IMR-90 (cell line): Measurements from ENCODE around the gene PIP4K2A. TPM values are rescaled to one million over a fixed set of nuclear protein-coding genes. Genes with fewer than 3 reads are reported as not detected.

Experiments used
- ATAC-seq: fragments of 200-7000 bp; cut with Tn5 transposase; 2 replicates; pipeline ENCODE4 v1.9.1; 2020; ENCODE audit warnings: low read depth, mild to moderate bottlenecking, moderate library complexity
- BruUV-seq: library from RNA; stranded (reverse); fragments of 400-500 nt; replicated peaks from 2 replicates; lab custom pipeline; 2021; lab: Mats Ljungman, UMichigan
- CTCF ChIA-PET: fragments of 300-600 bp; formaldehyde crosslinking; extraction: SDS; loops from one replicate; lab custom pipeline; 2021; ENCODE audit warnings: antibody characterized with exemption; lab: Yijun Ruan, JAX
- POLR2A ChIA-PET: fragments of 300-600 bp; sonication (Branson Sonifier 250); formaldehyde crosslinking; loops from one replicate; lab custom pipeline; 2022; ENCODE audit warnings: antibody characterized with exemption; ENCODE audit not compliant: unreplicated experiment; lab: Charles Lee
- DNase-seq: peaks from one replicate; pipeline ENCODE4 v3.0.0; 2013
- H2AFZ ChIP-seq: replicated peaks from 2 replicates; pipeline ENCODE3; 2013; ENCODE audit warnings: low read length, mild to moderate bottlenecking; ENCODE audit not compliant: poor library complexity
- H2AK5ac ChIP-seq: 2 replicates; pipeline ENCODE4 v1.6.1; 2013; ENCODE audit warnings: low read depth, low read length, inconsistent platforms
- H2AK9ac ChIP-seq: replicated peaks from 2 replicates; pipeline ENCODE3; 2013; ENCODE audit warnings: mild to moderate bottlenecking, low read depth, low read length, moderate library complexity; ENCODE audit not compliant: poor library complexity
- H2BK120ac ChIP-seq: 2 replicates; pipeline ENCODE4 v1.6.1; 2013; ENCODE audit warnings: low read depth, low read length, inconsistent platforms
- H2BK15ac ChIP-seq: 3 replicates; pipeline ENCODE4 v1.6.1; 2013; ENCODE audit warnings: low read depth, low read length, inconsistent platforms
- H2BK20ac ChIP-seq: 2 replicates; pipeline ENCODE4 v1.6.1; 2013; ENCODE audit warnings: low read depth, mild to moderate bottlenecking, inconsistent platforms, low read length, moderate library complexity
- H2BK5ac ChIP-seq: 2 replicates; pipeline ENCODE4 v1.6.1; 2013; ENCODE audit warnings: mild to moderate bottlenecking, low read depth, low read length, inconsistent platforms; ENCODE audit not compliant: poor library complexity, severe bottlenecking
- H3K14ac ChIP-seq: replicated peaks from 2 replicates; pipeline ENCODE4 v1.6.1; 2013; ENCODE audit warnings: low read depth, low read length, inconsistent platforms
- H3K18ac ChIP-seq: 2 replicates; pipeline ENCODE4 v1.6.1; 2013; ENCODE audit warnings: low read depth, low read length, control low read depth
- H3K23ac ChIP-seq: 2 replicates; pipeline ENCODE4 v1.6.1; 2013; ENCODE audit warnings: low read depth, low read length, inconsistent platforms
- H3K27ac ChIP-seq: 2 replicates; pipeline ENCODE4 v1.5.1; 2013; ENCODE audit warnings: mild to moderate bottlenecking, control low read depth, low read length; ENCODE audit not compliant: insufficient read depth
- H3K27me3 ChIP-seq: 2 replicates; pipeline ENCODE4 v1.6.1; 2013; ENCODE audit warnings: low read length; ENCODE audit not compliant: control insufficient read depth, insufficient read depth
- H3K36me3 ChIP-seq: 2 replicates; pipeline ENCODE4 v1.6.1; 2013; ENCODE audit warnings: low read length, mixed read lengths; ENCODE audit not compliant: control insufficient read depth, insufficient read depth
- H3K4ac ChIP-seq: 2 replicates; pipeline ENCODE4 v1.6.1; 2013; ENCODE audit warnings: low read depth, low read length, inconsistent platforms
- H3K4me1 ChIP-seq: 2 replicates; pipeline ENCODE4 v1.6.1; 2013; ENCODE audit warnings: low read length, mixed read lengths; ENCODE audit not compliant: control insufficient read depth, insufficient read depth
- H3K4me2 ChIP-seq: 2 replicates; pipeline ENCODE4 v1.6.1; 2013; ENCODE audit warnings: low read depth, mild to moderate bottlenecking, control low read depth, low read length, moderate library complexity
- H3K4me3 ChIP-seq: 2 replicates; pipeline ENCODE4 v1.5.1; 2013; ENCODE audit warnings: low read depth, mild to moderate bottlenecking, control low read depth, low read length, moderate library complexity; ENCODE audit not compliant: insufficient read depth
- H3K56ac ChIP-seq: 2 replicates; pipeline ENCODE4 v1.6.1; 2013; ENCODE audit warnings: low read length, inconsistent platforms; ENCODE audit not compliant: insufficient read depth; ENCODE audit errors: extremely low read depth
- H3K79me1 ChIP-seq, 2 experiments: 2 replicates each; pipeline ENCODE4 v1.6.1; 2013; ENCODE audit warnings: low read length in 2 of 2, inconsistent platforms in 1 of 2, low read depth in 1 of 2
- H3K9ac ChIP-seq: 2 replicates; pipeline ENCODE4 v1.6.1; 2013; ENCODE audit warnings: low read depth, low read length, control low read depth
- H3K9me1 ChIP-seq: 2 replicates; pipeline ENCODE4 v1.6.1; 2013; ENCODE audit warnings: low read length, inconsistent platforms; ENCODE audit not compliant: insufficient read depth
- H3K9me3 ChIP-seq: 2 replicates; pipeline ENCODE4 v1.6.1; 2013; ENCODE audit warnings: low read length; ENCODE audit not compliant: control insufficient read depth, insufficient read depth
- H4K20me1 ChIP-seq: 2 replicates; pipeline ENCODE4 v1.6.1; 2013; ENCODE audit warnings: low read length, inconsistent platforms; ENCODE audit not compliant: insufficient read depth
- H4K5ac ChIP-seq: 2 replicates; pipeline ENCODE4 v1.6.1; 2013; ENCODE audit warnings: mild to moderate bottlenecking, low read depth, low read length, control low read depth
- H4K8ac ChIP-seq, 2 experiments: 2 replicates each; pipeline ENCODE4 v1.6.1; 2013; ENCODE audit warnings: low read depth in 2 of 2, low read length in 2 of 2, control low read depth in 1 of 2, inconsistent platforms in 1 of 2
- H4K91ac ChIP-seq: 2 replicates; pipeline ENCODE4 v1.6.1; 2013; ENCODE audit warnings: low read depth, low read length, inconsistent platforms; ENCODE audit not compliant: insufficient read depth
- CEBPB ChIP-seq: IDR thresholded peaks from 2 replicates; pipeline ENCODE4 v1.6.1; 2012; ENCODE audit warnings: low read depth, low read length, improper control_type of control experiment
- MXI1 ChIP-seq: IDR thresholded peaks from 2 replicates; pipeline ENCODE4 v1.6.1; 2012; ENCODE audit warnings: low read depth, mild to moderate bottlenecking, low read length, moderate library complexity, borderline replicate concordance
- WGBS, 2 experiments: methylation state at CpG; one replicate each; pipeline versions ENCODE4 v1.1.5 to v1.1.7; 2013; ENCODE audit warnings: missing lambda C conversion rate in 2 of 2; ENCODE audit not compliant: insufficient read length in 1 of 2; ENCODE audit errors: extremely low coverage in 2 of 2; 5-methylcytosine and 5-hydroxymethylcytosine counted together
- dilution Hi-C: fragments of 300-500 bp; cut with HindIII; formaldehyde crosslinking; loops from one replicate; pipeline ENCODE4 v1.14.3; 2018; ENCODE audit warnings: low sequenced_read_pairs; ENCODE audit not compliant: unreplicated experiment
- in situ Hi-C: fragments of 300-500 bp; cut with MboI; formaldehyde crosslinking; loops from 3 replicates; pipeline ENCODE4 v1.14.3; 2019; ENCODE audit warnings: low sequenced_read_pairs, inconsistent platforms, mixed read lengths
- intact Hi-C: fragments of 100-400 bp; cut with micrococcal nuclease; formaldehyde crosslinking; loops from 2 replicates; pipeline ENCODE4 v1.10.0; 2022
- polyA plus RNA-seq, 3 experiments: library from polyadenylated mRNA; depleted of rRNA; stranded (reverse); fragments of >200 nt; gene quantifications; 2 replicates each; pipeline ENCODE4 v1.2.3, GENCODE V29; 2012; ENCODE audit warnings: low replicate concordance in 1 of 3
- total RNA-seq: library from RNA; depleted of rRNA; stranded (reverse); fragments of >200 nt; gene quantifications from 2 replicates; pipeline ENCODE4 v1.2.3, GENCODE V29; 2012
- TF ChIP-seq, protein P1 (sequence below): fragments of 150-350 bp; IDR thresholded peaks from 2 replicates; pipeline ENCODE4 v1.6.1; 2017; ENCODE audit warnings: mild to moderate bottlenecking, antibody characterized with exemption, low read length, low read depth

Gene PIP4K2A
- total and polyA plus RNA-seq, 2 of the 4 experiments (the other 2 are of a cell fraction) = 9.8 to 18.1 TPM

DNA sequence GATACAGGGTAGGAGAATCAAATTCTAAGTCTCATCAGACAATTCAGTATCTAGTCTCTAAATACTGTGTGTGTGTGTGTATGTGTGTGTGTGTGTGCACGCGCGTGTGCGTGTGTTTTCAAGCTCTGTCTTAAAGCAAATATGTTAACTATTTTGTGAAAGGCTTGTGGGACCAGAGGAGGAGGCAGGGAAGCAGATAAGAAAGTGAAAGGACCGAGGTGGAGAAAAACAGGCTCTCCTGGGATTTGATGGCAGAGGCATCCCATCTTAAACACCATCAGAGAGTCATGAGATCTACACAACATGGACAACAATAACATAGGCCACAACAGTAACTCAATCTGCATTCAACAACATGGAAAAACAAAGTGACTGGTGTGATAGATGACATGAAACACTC is 67.1 kb downstream of the PIP4K2A start:
- Histone ChIP-seq H4K8ac (peak overlapping the region in 1 of 2 experiments; percentile 47; a peak in 2 of 4 replicates), H3K14ac (0 out of 2 replicates have a peak overlapping the region, but pooled peaks have one; percentile 32), H3K4ac (peak overlapping the region; percentile 11; the same call in 1 of the 2 replicates), H3K18ac (peak overlapping the region; percentile 82; the same call in 1 of the 2 replicates), H3K4me1 (peaks cover 15% of the 10 kb centered on the region), H3K79me1 (peaks cover 41 to 53% of the 10 kb centered on the region in 2 experiments), H2AK5ac (no peak overlapping the region), H3K9ac (no peak overlapping the region), H3K4me3 (no peak overlapping the region; the same call in 1 of the 2 replicates), H3K23ac (no peak overlapping the region), H2AK9ac (no peak overlapping the region), H2BK120ac (no peak overlapping the region), H4K5ac (peak overlapping the region; percentile 70), H4K91ac (no peak overlapping the region; the same call in 1 of the 2 replicates), H2BK15ac (no peak overlapping the region; the same call in 2 of the 3 replicates), H3K56ac (no peak overlapping the region), H3K9me1 (peaks cover 8% of the 10 kb centered on the region; the same call in 1 of the 2 replicates), H3K27ac (no peak overlapping the region), H2BK20ac (no peak overlapping the region), H3K36me3 (no peaks in the 10 kb centered on the region), H4K20me1 (peaks cover 14% of the 10 kb centered on the region; the same call in 1 of the 2 replicates), H3K4me2 (peak overlapping the region; percentile 95), H2BK5ac (no peak overlapping the region), H3K9me3 (no peaks in the 10 kb centered on the region), H3K27me3 (no peaks in the 10 kb centered on the region), H2AFZ (no peak overlapping the region)
- WGBS, 2 experiments = no CpG with 5 or more reads among the region's 5 CpGs
- in situ Hi-C loops (no loop called here), dilution Hi-C loops (no loop called here), intact Hi-C loops (no loop called here)
- POLR2A ChIA-PET = no interaction called here
- TF ChIP-seq CEBPB = no peak
- TF ChIP-seq MXI1 = no peak
- TF ChIP-seq, protein P1, sequence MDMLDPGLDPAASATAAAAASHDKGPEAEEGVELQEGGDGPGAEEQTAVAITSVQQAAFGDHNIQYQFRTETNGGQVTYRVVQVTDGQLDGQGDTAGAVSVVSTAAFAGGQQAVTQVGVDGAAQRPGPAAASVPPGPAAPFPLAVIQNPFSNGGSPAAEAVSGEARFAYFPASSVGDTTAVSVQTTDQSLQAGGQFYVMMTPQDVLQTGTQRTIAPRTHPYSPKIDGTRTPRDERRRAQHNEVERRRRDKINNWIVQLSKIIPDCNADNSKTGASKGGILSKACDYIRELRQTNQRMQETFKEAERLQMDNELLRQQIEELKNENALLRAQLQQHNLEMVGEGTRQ = no peak
- DNase-seq = no peak
- CTCF ChIA-PET = no interaction called here
- peak; percentile 28 for ATAC-seq
- no TSS peak for BruUV-seq
